ENCODE data around the gene CROCC2. TPM values are rescaled to one million over a fixed set of nuclear protein-coding genes. Genes with fewer than 3 reads are reported as not detected.

Gene CROCC2
- total and polyA plus RNA-seq, 2 of the 13 experiments (the other 11 are each of a cell fraction or from before 2014, with no cell fraction given): not detected

DNA sequence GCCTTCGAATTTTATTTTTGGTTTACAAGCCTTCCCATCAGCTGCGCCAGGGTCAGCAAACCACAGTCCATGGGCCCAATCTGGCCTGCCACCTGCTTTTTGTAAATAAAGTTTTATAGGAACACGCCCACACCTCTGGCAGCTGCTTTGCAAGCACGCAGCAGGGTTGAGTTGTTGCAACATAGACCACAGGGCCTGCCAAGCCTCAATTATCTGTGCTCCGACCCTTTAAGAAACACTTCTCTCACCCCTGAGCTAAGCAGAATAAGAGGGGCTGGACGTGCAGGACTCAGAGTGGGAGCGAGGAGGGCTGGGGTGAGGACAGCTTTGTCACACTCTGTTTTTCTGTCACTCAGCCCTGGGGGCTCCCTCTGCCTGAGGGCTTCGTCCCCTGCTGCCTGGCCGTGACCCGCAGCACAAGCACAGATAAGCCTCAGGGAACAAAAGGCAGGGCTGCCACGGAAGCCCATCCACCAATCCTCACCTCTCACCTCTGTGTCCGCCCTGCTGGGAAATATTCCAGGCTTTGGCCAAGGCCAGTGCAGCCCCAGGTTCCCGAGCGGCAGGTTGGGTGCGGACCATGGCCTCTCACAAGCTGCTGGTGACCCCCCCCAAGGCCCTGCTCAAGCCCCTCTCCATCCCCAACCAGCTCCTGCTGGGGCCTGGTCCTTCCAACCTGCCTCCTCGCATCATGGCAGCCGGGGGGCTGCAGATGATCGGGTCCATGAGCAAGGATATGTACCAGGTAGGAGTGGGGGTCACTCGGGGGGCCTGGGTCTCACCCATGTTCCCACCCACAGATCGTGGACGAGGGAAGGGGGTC, 37.6 kb upstream of the CROCC2 start, which contains the start of gene AGXT (continued):
- peak; percentile 54; the same call in 1 of the 2 replicates for TF ChIP-seq TFDP2 (CRISPR knock-in tag; IDR thresholded peaks at IDR 0.05)
- peak; percentile 65; the same call in 1 of the 2 replicates for TF ChIP-seq TSC22D2 (CRISPR knock-in tag; IDR thresholded peaks at IDR 0.05; ENCODE audit: borderline replicate concordance)
- no peak for TF ChIP-seq ZNF530 (CRISPR knock-in tag; IDR thresholded peaks at IDR 0.05; ENCODE audit: low read depth)
- TF ChIP-seq NFYC (CRISPR knock-in tag; IDR thresholded peaks at IDR 0.05): no peak
- TF ChIP-seq CC2D1A (CRISPR knock-in tag; IDR thresholded peaks at IDR 0.05): no peak
- TF ChIP-seq, protein P1, sequence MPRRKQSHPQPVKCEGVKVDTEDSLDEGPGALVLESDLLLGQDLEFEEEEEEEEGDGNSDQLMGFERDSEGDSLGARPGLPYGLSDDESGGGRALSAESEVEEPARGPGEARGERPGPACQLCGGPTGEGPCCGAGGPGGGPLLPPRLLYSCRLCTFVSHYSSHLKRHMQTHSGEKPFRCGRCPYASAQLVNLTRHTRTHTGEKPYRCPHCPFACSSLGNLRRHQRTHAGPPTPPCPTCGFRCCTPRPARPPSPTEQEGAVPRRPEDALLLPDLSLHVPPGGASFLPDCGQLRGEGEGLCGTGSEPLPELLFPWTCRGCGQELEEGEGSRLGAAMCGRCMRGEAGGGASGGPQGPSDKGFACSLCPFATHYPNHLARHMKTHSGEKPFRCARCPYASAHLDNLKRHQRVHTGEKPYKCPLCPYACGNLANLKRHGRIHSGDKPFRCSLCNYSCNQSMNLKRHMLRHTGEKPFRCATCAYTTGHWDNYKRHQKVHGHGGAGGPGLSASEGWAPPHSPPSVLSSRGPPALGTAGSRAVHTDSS (CRISPR knock-in tag; conservative IDR thresholded peaks at IDR 0.05): no peak
- peak; percentile 70; the same call in 1 of the 2 replicates for TF ChIP-seq ZNF672 (CRISPR knock-in tag; IDR thresholded peaks at IDR 0.05)
- no peak; the same call in 1 of the 2 replicates for TF ChIP-seq ZNF782 (CRISPR knock-in tag; IDR thresholded peaks at IDR 0.05; ENCODE audit: borderline replicate concordance)
- TF ChIP-seq RAD51 (IDR thresholded peaks at IDR 0.05; ENCODE audit: borderline replicate concordance): no peak
- TF ChIP-seq RBM39 (IDR thresholded peaks at IDR 0.05; ENCODE audit: low read depth, low read length, poor library complexity, severe bottlenecking): no peak
- TF ChIP-seq MTF1 (CRISPR knock-in tag; IDR thresholded peaks at IDR 0.05): no peak
- peak; percentile 25; the same call in 1 of the 2 replicates for TF ChIP-seq ZSCAN21 (CRISPR knock-in tag; IDR thresholded peaks at IDR 0.05; ENCODE audit: borderline replicate concordance)
- peak; percentile 91 for TF ChIP-seq PITX1 (CRISPR knock-in tag; IDR thresholded peaks at IDR 0.05)
- no peak for TF ChIP-seq ZNF558 (CRISPR knock-in tag; IDR thresholded peaks at IDR 0.05; ENCODE audit: borderline replicate concordance)
- no peak for TF ChIP-seq ZNF720 (CRISPR knock-in tag; IDR thresholded peaks at IDR 0.05)
- no peak for TF ChIP-seq FIP1L1 (IDR thresholded peaks at IDR 0.05; ENCODE audit: borderline replicate concordance, insufficient read depth, low read depth, low read length)
- no peak for TF ChIP-seq TCF7L2 (IDR thresholded peaks at IDR 0.05; ENCODE audit: low read depth, low read length)
- no peak for TF ChIP-seq NFKBIZ (CRISPR knock-in tag; IDR thresholded peaks at IDR 0.05)
- peak; percentile 75; the same call in 1 of the 2 replicates for TF ChIP-seq ZNF563 (CRISPR knock-in tag; IDR thresholded peaks at IDR 0.05)
- TF ChIP-seq KDM6A (CRISPR knock-in tag; IDR thresholded peaks at IDR 0.05; ENCODE audit: low read depth): 0 out of 2 replicates have a peak, but pooled peaks have one; percentile 12
- TF ChIP-seq MXD3 (CRISPR knock-in tag; IDR thresholded peaks at IDR 0.05): peak; percentile 82
- TF ChIP-seq, protein P2, sequence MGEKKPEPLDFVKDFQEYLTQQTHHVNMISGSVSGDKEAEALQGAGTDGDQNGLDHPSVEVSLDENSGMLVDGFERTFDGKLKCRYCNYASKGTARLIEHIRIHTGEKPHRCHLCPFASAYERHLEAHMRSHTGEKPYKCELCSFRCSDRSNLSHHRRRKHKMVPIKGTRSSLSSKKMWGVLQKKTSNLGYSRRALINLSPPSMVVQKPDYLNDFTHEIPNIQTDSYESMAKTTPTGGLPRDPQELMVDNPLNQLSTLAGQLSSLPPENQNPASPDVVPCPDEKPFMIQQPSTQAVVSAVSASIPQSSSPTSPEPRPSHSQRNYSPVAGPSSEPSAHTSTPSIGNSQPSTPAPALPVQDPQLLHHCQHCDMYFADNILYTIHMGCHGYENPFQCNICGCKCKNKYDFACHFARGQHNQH (CRISPR knock-in tag; IDR thresholded peaks at IDR 0.05): no peak; the same call in 1 of the 2 replicates
- no peak for TF ChIP-seq ZNF180 (CRISPR knock-in tag; IDR thresholded peaks at IDR 0.05; ENCODE audit: borderline replicate concordance, low read depth)

Measured in HepG2 (cell line).